GM15510 (cell line): ENCODE results near the gene KIFC1.

ENCODE experiments used
- POLR2A ChIP-seq: IDR thresholded peaks from 3 replicates; pipeline ENCODE4 v1.6.1; 2011; ENCODE audit warnings: borderline replicate concordance; ENCODE audit not compliant: insufficient read length; ENCODE audit errors: extremely low read depth

The KIFC1 gene

GRCh38 chr6:33430334-33430733, 38.7 kb downstream of the KIFC1 start:
- TF ChIP-seq POLR2A: no peak

GRCh38 chr6:33430991-33431879, 39.6 kb downstream of the KIFC1 start:
- no peak for TF ChIP-seq POLR2A

GRCh38 chr6:33431880-33432541, 40.4 kb downstream of the KIFC1 start:
- TF ChIP-seq POLR2A: no peak

GRCh38 chr6:33432546-33432945, 40.9 kb downstream of the KIFC1 start:
- TF ChIP-seq POLR2A: no peak

- no peak for TF ChIP-seq POLR2A
These were observed 41.4 kb downstream of the KIFC1 start for GRCh38 chr6:33433001-33433543.

- no peak for TF ChIP-seq POLR2A
These were observed 42.0 kb downstream of the KIFC1 start for GRCh38 chr6:33433544-33434191.

- TF ChIP-seq POLR2A: no peak
These were observed 43.3 kb downstream of the KIFC1 start for GRCh38 chr6:33434961-33435360.

- TF ChIP-seq POLR2A: no peak
These were observed 46.0 kb downstream of the KIFC1 start for GRCh38 chr6:33437666-33438065.

GRCh38 chr6:33438978-33439594, 47.5 kb downstream of the KIFC1 start:
- no peak for TF ChIP-seq POLR2A

- no peak for TF ChIP-seq POLR2A
These were observed 48.5 kb downstream of the KIFC1 start for GRCh38 chr6:33439956-33440648.

- no peak for TF ChIP-seq POLR2A
These were observed 49.2 kb downstream of the KIFC1 start for GRCh38 chr6:33440649-33441309.

- TF ChIP-seq POLR2A: no peak
These were observed 49.8 kb downstream of the KIFC1 start for GRCh38 chr6:33441457-33441856.

- no peak for TF ChIP-seq POLR2A
These were observed 50.7 kb downstream of the KIFC1 start for GRCh38 chr6:33442283-33442682.

- no peak for TF ChIP-seq POLR2A
These were observed 51.4 kb downstream of the KIFC1 start for GRCh38 chr6:33443025-33443424.
